Peyer's patch (tissue), 4 donors: ENCODE measurements around the gene CHST3. TPM values are rescaled to one million over a fixed set of nuclear protein-coding genes. Genes with fewer than 3 reads are reported as not detected.

Experiments used
- DNase-seq, 3 donors: peaks; one replicate each; pipeline ENCODE4 v3.0.0-alpha.2; 2017 to 2019
- H3K27ac ChIP-seq, 4 donors: fragments of 200-600 bp; sonication (generic); one replicate each; pipeline ENCODE4 v1.5.1; 2016 to 2019
- H3K27me3 ChIP-seq, 2 donors: fragments of 200-600 bp; sonication (generic); one replicate each; pipeline ENCODE4 v1.5.1; 2019
- H3K36me3 ChIP-seq, 3 donors: fragments of 200-600 bp; sonication (generic); one replicate each; pipeline ENCODE4 v1.5.1; 2016 to 2019
- H3K4me1 ChIP-seq, 4 donors: fragments of 200-600 bp; sonication (generic); one replicate each; pipeline ENCODE4 v1.5.1; 2016 to 2019
- H3K4me3 ChIP-seq, 4 donors: fragments of 200-600 bp; sonication (generic); 1 replicate in 3 of 4; 2 replicates in 1 of 4; pipeline ENCODE4 v1.5.1; 2016 to 2019; ENCODE audit warnings: mild to moderate bottlenecking in 1 of 4
- H3K9me3 ChIP-seq, 4 donors: fragments of 200-600 bp; sonication (generic); one replicate each; pipeline ENCODE4 v1.5.1; 2016 to 2019; ENCODE audit warnings: mild to moderate bottlenecking in 1 of 4
- CTCF ChIP-seq, 6 experiments: fragments of 450-650 bp in 4 of 6; fragments of 200-600 bp in 2 of 6; sonication (generic) in 1 of 6; IDR thresholded peaks; one replicate each; pipeline ENCODE4 v1.5.1; 2017 to 2019; ENCODE audit warnings: antibody characterized with exemption in 6 of 6, mild to moderate bottlenecking in 3 of 6, moderate library complexity in 1 of 6
- POLR2A ChIP-seq, 2 donors: fragments of 450-650 bp; IDR thresholded peaks; one replicate each; pipeline ENCODE4 v1.5.1; 2017; ENCODE audit warnings: antibody characterized with exemption in 2 of 2, mild to moderate bottlenecking in 2 of 2, moderate library complexity in 2 of 2
- total RNA-seq, 4 donors: library from RNA; depleted of rRNA; stranded (reverse); fragments of >200 nt; gene quantifications; one replicate each; pipeline ENCODE4 v1.1.0, GENCODE V29; 2016

Gene CHST3
- total RNA-seq, 4 donors from 2014 or later = 0.88 to 9.1 (median 3.0) TPM

GRCh38 chr10:72013202-72013945, 49.2 kb downstream of the CHST3 start:
- Histone ChIP-seq H3K9me3 (no peaks in the 10 kb centered on the region), H3K4me1 (peaks cover 0 to 29% (median 1%) of the 10 kb centered on the region in 4 donors), H3K36me3 (no peaks in the 10 kb centered on the region), H3K27ac (no peak overlapping the region), H3K27me3 (no peaks in the 10 kb centered on the region), H3K4me3 (no peak overlapping the region)
- no peak for TF ChIP-seq POLR2A (IDR thresholded peaks at IDR 0.05)
- TF ChIP-seq CTCF (IDR thresholded peaks at IDR 0.05) = no peak
- no peak for DNase-seq

GRCh38 chr10:72014197-72014596, 50.0 kb downstream of the CHST3 start:
- H3K27me3 ChIP-seq = no peaks in the 10 kb centered on the region
- no peak overlapping the region for H3K4me3 ChIP-seq
- no peaks in the 10 kb centered on the region for H3K36me3 ChIP-seq
- no peaks in the 10 kb centered on the region for H3K9me3 ChIP-seq
- peaks cover 0 to 22% (median 1%) of the 10 kb centered on the region in 4 donors for H3K4me1 ChIP-seq
- H3K27ac ChIP-seq = no peak overlapping the region
- no peak for TF ChIP-seq POLR2A (IDR thresholded peaks at IDR 0.05)
- no peak for TF ChIP-seq CTCF (IDR thresholded peaks at IDR 0.05)
- DNase-seq = no peak

- H3K36me3 ChIP-seq = no peaks in the 10 kb centered on the region
- no peak overlapping the region for H3K27ac ChIP-seq
- DNase-seq = no peak
- no peak overlapping the region for H3K4me3 ChIP-seq
- no peaks in the 10 kb centered on the region for H3K27me3 ChIP-seq
- no peaks in the 10 kb centered on the region for H3K9me3 ChIP-seq
- no peak for TF ChIP-seq CTCF (IDR thresholded peaks at IDR 0.05)
- TF ChIP-seq POLR2A (IDR thresholded peaks at IDR 0.05) = no peak
- H3K4me1 ChIP-seq = peaks cover 0 to 20% (median 1%) of the 10 kb centered on the region in 4 donors
Observed at GRCh38 chr10:72014785-72015480, 50.7 kb downstream of the CHST3 start.

- Histone ChIP-seq H3K27me3 (no peaks in the 10 kb centered on the region), H3K4me1 (peaks cover 0 to 12% (median 1%) of the 10 kb centered on the region in 4 donors), H3K9me3 (no peaks in the 10 kb centered on the region), H3K4me3 (no peak overlapping the region), H3K36me3 (no peaks in the 10 kb centered on the region), H3K27ac (no peak overlapping the region)
- DNase-seq = no peak
- no peak for TF ChIP-seq CTCF (IDR thresholded peaks at IDR 0.05)
- TF ChIP-seq POLR2A (IDR thresholded peaks at IDR 0.05) = no peak
Observed at GRCh38 chr10:72015841-72016240, 51.6 kb downstream of the CHST3 start.

GRCh38 chr10:72016608-72017300, 52.6 kb downstream of the CHST3 start:
- Histone ChIP-seq H3K27ac (no peak overlapping the region), H3K9me3 (no peaks in the 10 kb centered on the region), H3K4me1 (peaks cover 0 to 12% (median 1%) of the 10 kb centered on the region in 4 donors), H3K27me3 (no peaks in the 10 kb centered on the region), H3K36me3 (no peaks in the 10 kb centered on the region), H3K4me3 (no peak overlapping the region)
- TF ChIP-seq POLR2A (IDR thresholded peaks at IDR 0.05) (no peak), CTCF (IDR thresholded peaks at IDR 0.05) (no peak)
- DNase-seq = no peak
